Activated naive CD4-positive, alpha-beta T cell treated with anti-CD3 and anti-CD28 coated beads, Interleukin-2, amount 50 U/mL, for 72 hours (primary cell): ENCODE measurements around the gene IGSF9B. TPM values are rescaled to one million over a fixed set of nuclear protein-coding genes. Genes with fewer than 3 reads are reported as not detected.

Experiments used
- ATAC-seq, 2 donors: fragments of 150-1000 bp; cut with Tn5 transposase; 2 replicates each; pipeline ENCODE4 v1.10.0; 2021; ENCODE audit warnings: mild to moderate bottlenecking in 2 of 2, moderate library complexity in 2 of 2
- DNase-seq, 2 donors: peaks; one replicate each; pipeline ENCODE4 v3.0.0; 2021 to 2022; ENCODE audit warnings: low spot score in 2 of 2
- H3K27ac Mint-ChIP-seq, 2 donors: one replicate each; pipeline ENCODE4 v1.8.0; 2022; ENCODE audit warnings: mild to moderate bottlenecking in 2 of 2, mixed read lengths in 2 of 2
- H3K36me3 Mint-ChIP-seq, 2 donors: one replicate each; pipeline ENCODE4 v1.8.0; 2022; ENCODE audit warnings: mixed read lengths in 2 of 2
- H3K9me3 Mint-ChIP-seq, 2 donors: one replicate each; pipeline ENCODE4 v1.8.0; 2022; ENCODE audit warnings: mixed read lengths in 2 of 2
- total RNA-seq, 2 donors: library from RNA; stranded (reverse); gene quantifications; one replicate each; pipeline ENCODE4 v1.2.3, GENCODE V29; 2022

IGSF9B gene
- total RNA-seq, 2 donors from 2014 or later, result 119 TPM

- DNase-seq, result no peak
- ATAC-seq, result no peak
- Mint-ChIP-seq H3K9me3 (no peaks in the 10 kb centered on the region), H3K36me3 (peaks cover 6 to 14% of the 10 kb centered on the region in 2 donors), H3K27ac (no peak overlapping the region)
Measured at GRCh38 chr11:133922078-133922870, 34.5 kb downstream of the IGSF9B start.

GRCh38 chr11:133921513-133921912, 35.3 kb downstream of the IGSF9B start:
- no peaks in the 10 kb centered on the region for H3K9me3 Mint-ChIP-seq
- ATAC-seq (no peak), DNase-seq (no peak)
- peak overlapping the region in 1 of 2 donors; percentile 3 for H3K27ac Mint-ChIP-seq
- H3K36me3 Mint-ChIP-seq, result peaks cover 6 to 14% of the 10 kb centered on the region in 2 donors

- Mint-ChIP-seq H3K27ac (no peak overlapping the region), H3K9me3 (no peaks in the 10 kb centered on the region), H3K36me3 (peaks cover 6 to 14% of the 10 kb centered on the region in 2 donors)
- no peak for ATAC-seq
- no peak for DNase-seq
Measured at GRCh38 chr11:133921026-133921425, 35.7 kb downstream of the IGSF9B start.

- Mint-ChIP-seq H3K36me3 (peaks cover 6 to 7% of the 10 kb centered on the region in 2 donors), H3K9me3 (no peaks in the 10 kb centered on the region), H3K27ac (no peak overlapping the region)
- no peak for DNase-seq
- ATAC-seq, result peak in 1 of 2 donors; percentile 16
Measured at GRCh38 chr11:133920109-133920990, 36.4 kb downstream of the IGSF9B start.

GRCh38 chr11:133919330-133920108, 37.2 kb downstream of the IGSF9B start:
- DNase-seq (no peak), ATAC-seq (no peak)
- H3K9me3 Mint-ChIP-seq, result no peaks in the 10 kb centered on the region
- H3K36me3 Mint-ChIP-seq, result peaks cover 6% of the 10 kb centered on the region in 2 donors
- H3K27ac Mint-ChIP-seq, result no peak overlapping the region

- ATAC-seq, result peak in 1 of 2 donors; percentile 10
- Mint-ChIP-seq H3K36me3 (peaks cover 0 to 6% of the 10 kb centered on the region in 2 donors), H3K9me3 (no peaks in the 10 kb centered on the region), H3K27ac (no peak overlapping the region)
- DNase-seq, result no peak
Measured at GRCh38 chr11:133918608-133919260, 38.0 kb downstream of the IGSF9B start.

- H3K9me3 Mint-ChIP-seq, result no peaks in the 10 kb centered on the region
- ATAC-seq, result peak in 1 of 2 donors; percentile 18
- H3K27ac Mint-ChIP-seq, result peak overlapping the region in 1 of 2 donors; percentile 31
- peaks cover 0 to 6% of the 10 kb centered on the region in 2 donors for H3K36me3 Mint-ChIP-seq
- no peak for DNase-seq
Measured at GRCh38 chr11:133917921-133918607, 38.7 kb downstream of the IGSF9B start.

GRCh38 chr11:133916784-133917440, 39.9 kb downstream of the IGSF9B start:
- Mint-ChIP-seq H3K27ac (peak overlapping the region; percentile 31 to 89), H3K36me3 (peaks cover 0 to 6% of the 10 kb centered on the region in 2 donors), H3K9me3 (no peaks in the 10 kb centered on the region)
- ATAC-seq, result no peak
- DNase-seq, result no peak

GRCh38 chr11:133913761-133914160, 43.0 kb downstream of the IGSF9B start:
- H3K36me3 Mint-ChIP-seq, result no peaks in the 10 kb centered on the region
- ATAC-seq, result no peak
- DNase-seq, result no peak
- no peak overlapping the region for H3K27ac Mint-ChIP-seq
- no peaks in the 10 kb centered on the region for H3K9me3 Mint-ChIP-seq

GRCh38 chr11:133911171-133911570, 45.6 kb downstream of the IGSF9B start:
- Mint-ChIP-seq H3K9me3 (no peaks in the 10 kb centered on the region), H3K36me3 (peaks cover 0 to 7% of the 10 kb centered on the region in 2 donors), H3K27ac (peak overlapping the region in 1 of 2 donors; percentile 85)
- DNase-seq, result no peak
- ATAC-seq, result peak in 1 of 2 donors; percentile 55

- ATAC-seq, result no peak
- Mint-ChIP-seq H3K27ac (no peak overlapping the region), H3K36me3 (peaks cover 0 to 12% of the 10 kb centered on the region in 2 donors), H3K9me3 (no peaks in the 10 kb centered on the region)
- DNase-seq, result no peak
Measured at GRCh38 chr11:133910101-133910500, 46.7 kb downstream of the IGSF9B start.

- DNase-seq (no peak), ATAC-seq (peak in 1 of 2 donors; percentile 10)
- H3K36me3 Mint-ChIP-seq, result peaks cover 0 to 12% of the 10 kb centered on the region in 2 donors
- H3K9me3 Mint-ChIP-seq, result no peaks in the 10 kb centered on the region
- no peak overlapping the region for H3K27ac Mint-ChIP-seq
Measured at GRCh38 chr11:133908827-133909226, 47.9 kb downstream of the IGSF9B start.

- no peak for DNase-seq
- peaks cover 0 to 12% of the 10 kb centered on the region in 2 donors for H3K36me3 Mint-ChIP-seq
- no peak overlapping the region for H3K27ac Mint-ChIP-seq
- no peaks in the 10 kb centered on the region for H3K9me3 Mint-ChIP-seq
- ATAC-seq, result no peak
Measured at GRCh38 chr11:133907841-133908241, 48.9 kb downstream of the IGSF9B start.

GRCh38 chr11:133907216-133907615, 49.6 kb downstream of the IGSF9B start:
- DNase-seq (no peak), ATAC-seq (no peak)
- H3K27ac Mint-ChIP-seq, result no peak overlapping the region
- H3K9me3 Mint-ChIP-seq, result no peaks in the 10 kb centered on the region
- peaks cover 0 to 12% of the 10 kb centered on the region in 2 donors for H3K36me3 Mint-ChIP-seq

- ATAC-seq, result no peak
- H3K36me3 Mint-ChIP-seq, result peaks cover 0 to 12% of the 10 kb centered on the region in 2 donors
- H3K9me3 Mint-ChIP-seq, result no peaks in the 10 kb centered on the region
- no peak for DNase-seq
- no peak overlapping the region for H3K27ac Mint-ChIP-seq
Measured at GRCh38 chr11:133906746-133907145, 50.0 kb downstream of the IGSF9B start.
